HCT116 (cell line): ENCODE measurements around the gene WNT1. TPM values are rescaled to one million over a fixed set of nuclear protein-coding genes. Genes with fewer than 3 reads are reported as not detected.

Experiments used
- ATAC-seq: fragments of 200-7000 bp; cut with Tn5 transposase; 2 replicates; pipeline ENCODE4 v1.9.1; 2020; ENCODE audit warnings: mild to moderate bottlenecking, moderate library complexity
- BruUV-seq: library from RNA; stranded (reverse); fragments of 400-500 nt; replicated peaks from 2 replicates; lab custom pipeline; 2021; lab: Mats Ljungman, UMichigan
- CTCF ChIA-PET: fragments of 300-600 bp; sonication (Branson Sonifier 250); formaldehyde crosslinking; loops from one replicate; lab custom pipeline; 2021; ENCODE audit warnings: antibody characterized with exemption; lab: Charles Lee
- POLR2A ChIA-PET: fragments of 300-600, 350-600 bp; sonication (Branson Sonifier 250); formaldehyde crosslinking; loops from one replicate; lab custom pipeline; 2021; ENCODE audit warnings: antibody characterized with exemption; lab: Charles Lee
- RAD21 ChIA-PET, 2 experiments: fragments of 300-600 bp; sonication (Branson Sonifier 250); formaldehyde crosslinking; loops; one replicate each; lab custom pipeline; 2023; ENCODE audit warnings: low total read pairs in 2 of 2; ENCODE audit not compliant: uncharacterized antibody in 2 of 2, unreplicated experiment in 2 of 2, low non-redundant PET in 1 of 2; lab: Charles Lee
- DNase-seq: peaks from one replicate; pipeline ENCODE4 v3.0.0-alpha.2; 2010; ENCODE audit warnings: low read depth, low spot score
- H2AFZ ChIP-seq: fragments of 200-600 bp; shearing (Covaris generic), sonication (generic); 2 replicates; pipeline ENCODE4 v1.6.1; 2017; ENCODE audit warnings: low read depth, mixed run types, mixed read lengths, antibody characterized with exemption, low read length; ENCODE audit not compliant: poor library complexity, severe bottlenecking
- H3K27ac ChIP-seq: 2 replicates; pipeline ENCODE4 v1.5.1; 2012; ENCODE audit warnings: low read depth, low read length
- H3K27me3 ChIP-seq: fragments of 200-600 bp; sonication (generic); 2 replicates; pipeline ENCODE4 v1.6.1; 2016; ENCODE audit warnings: mixed run types, low read length, mixed read lengths; ENCODE audit not compliant: insufficient read depth
- H3K36me3 ChIP-seq, 2 experiments: fragments of 200-500 bp in 1 of 2; fragments of 200-600 bp in 1 of 2; sonication (Bioruptor generic) in 1 of 2; sonication (generic) in 1 of 2; 2 replicates each; pipeline versions ENCODE4 v1.5.1 to v1.6.1; 2014 to 2016; ENCODE audit warnings: low read length in 2 of 2, inconsistent platforms in 1 of 2, mixed read lengths in 1 of 2, mixed run types in 1 of 2; ENCODE audit not compliant: insufficient read depth in 2 of 2, control insufficient read depth in 1 of 2
- H3K4me1 ChIP-seq, 2 experiments: fragments of 200-600 bp in 1 of 2; sonication (generic) in 1 of 2; 2 replicates each; pipeline versions ENCODE4 v1.5.1 to v1.6.1; 2012 to 2017; ENCODE audit warnings: low read length in 2 of 2, inconsistent platforms in 1 of 2, mild to moderate bottlenecking in 1 of 2, mixed read lengths in 1 of 2, mixed run types in 1 of 2, moderate library complexity in 1 of 2; ENCODE audit not compliant: insufficient read depth in 2 of 2, control insufficient read depth in 1 of 2
- H3K4me2 ChIP-seq: fragments of 200-600 bp; sonication (generic); 2 replicates; pipeline ENCODE4 v1.6.1; 2017; ENCODE audit warnings: mixed run types, low read length, mixed read lengths
- H3K4me3 ChIP-seq, 2 experiments: fragments of 200-600 bp in 1 of 2; sonication (generic) in 1 of 2; replicated peaks in 1 of 2; 2 replicates each; pipeline ENCODE4 v1.5.1; 2011 to 2016; ENCODE audit warnings: low read length in 2 of 2, control low read depth in 1 of 2, low read depth in 1 of 2, mild to moderate bottlenecking in 1 of 2, mixed read lengths in 1 of 2, mixed run types in 1 of 2
- H3K79me2 ChIP-seq: fragments of 200-600 bp; sonication (generic); 2 replicates; pipeline ENCODE4 v1.6.1; 2017; ENCODE audit warnings: mild to moderate bottlenecking, mixed run types, low read length, moderate library complexity, mixed read lengths; ENCODE audit not compliant: insufficient read depth
- H3K9ac ChIP-seq: fragments of 200-600 bp; sonication (generic); 2 replicates; pipeline ENCODE4 v1.6.1; 2016; ENCODE audit warnings: low read length, mixed read lengths
- H3K9me2 ChIP-seq: fragments of 200-600 bp; sonication (generic), shearing (Covaris generic); 2 replicates; pipeline ENCODE4 v1.6.1; 2017; ENCODE audit warnings: mixed run types, mild to moderate bottlenecking, moderate library complexity; ENCODE audit not compliant: insufficient read depth
- H3K9me3 ChIP-seq, 2 experiments: fragments of 200-500 bp in 1 of 2; fragments of 200-600 bp in 1 of 2; sonication (Bioruptor generic) in 1 of 2; sonication (generic) in 1 of 2; 2 replicates each; pipeline ENCODE4 v1.6.1; 2014 to 2017; ENCODE audit warnings: low read length in 2 of 2, mixed read lengths in 2 of 2, inconsistent platforms in 1 of 2, low read depth in 1 of 2, mild to moderate bottlenecking in 1 of 2, mixed run types in 1 of 2, moderate library complexity in 1 of 2; ENCODE audit not compliant: control insufficient read depth in 1 of 2, insufficient read depth in 1 of 2
- H4K20me1 ChIP-seq: fragments of 200-600 bp; sonication (generic), shearing (Covaris generic); 2 replicates; pipeline ENCODE4 v1.6.1; 2017; ENCODE audit warnings: mixed run types, mild to moderate bottlenecking, moderate library complexity; ENCODE audit not compliant: insufficient read depth
- EGR1 ChIP-seq: IDR thresholded peaks from 2 replicates; pipeline ENCODE4 v1.6.1; 2012; ENCODE audit warnings: low read depth
- EZH2 ChIP-seq: fragments of 200-600 bp; sonication (generic); IDR thresholded peaks from 2 replicates; pipeline ENCODE4 v1.6.1; 2017; ENCODE audit warnings: antibody characterized with exemption, mixed run types
- FOSL1 ChIP-seq: IDR thresholded peaks from 2 replicates; pipeline ENCODE4 v1.6.1; 2012; ENCODE audit warnings: low read depth
- POLR2AphosphoS5 ChIP-seq: IDR thresholded peaks from 2 replicates; pipeline ENCODE4 v1.6.1; 2011; ENCODE audit warnings: mild to moderate bottlenecking, low read depth, low read length, moderate library complexity
- RAD21 ChIP-seq: IDR thresholded peaks from 2 replicates; pipeline ENCODE4 v1.6.1; 2012; ENCODE audit warnings: low read depth, mild to moderate bottlenecking
- SP1 ChIP-seq: IDR thresholded peaks from 2 replicates; pipeline ENCODE4 v1.6.1; 2012; ENCODE audit warnings: low read depth
- ZNF274 ChIP-seq: fragments of 200-500 bp; sonication (Bioruptor generic); IDR thresholded peaks from 2 replicates; pipeline ENCODE4 v1.6.1; 2014; ENCODE audit warnings: mild to moderate bottlenecking, low read depth, low read length, inconsistent platforms
- intact Hi-C: fragments of 100-400 bp; cut with micrococcal nuclease; formaldehyde crosslinking; loops from 2 replicates; pipeline ENCODE4 v1.10.0; 2022
- total RNA-seq: library from RNA; stranded (reverse); gene quantifications from one replicate; pipeline ENCODE4 v1.2.1, GENCODE V29; 2021; ENCODE audit not compliant: unreplicated experiment
- TF ChIP-seq, protein P1 (sequence below): IDR thresholded peaks from 2 replicates; pipeline ENCODE4 v1.6.1; 2011; ENCODE audit warnings: mild to moderate bottlenecking, low read length, moderate library complexity; ENCODE audit not compliant: insufficient replicate concordance; ENCODE audit errors: extremely low read depth
- TF ChIP-seq, protein P2 (sequence below): IDR thresholded peaks from 2 replicates; pipeline ENCODE4 v1.6.1; 2012; ENCODE audit warnings: low read depth

The WNT1 gene
- total RNA-seq, 1 experiment from 2014 or later = not detected

DNA sequence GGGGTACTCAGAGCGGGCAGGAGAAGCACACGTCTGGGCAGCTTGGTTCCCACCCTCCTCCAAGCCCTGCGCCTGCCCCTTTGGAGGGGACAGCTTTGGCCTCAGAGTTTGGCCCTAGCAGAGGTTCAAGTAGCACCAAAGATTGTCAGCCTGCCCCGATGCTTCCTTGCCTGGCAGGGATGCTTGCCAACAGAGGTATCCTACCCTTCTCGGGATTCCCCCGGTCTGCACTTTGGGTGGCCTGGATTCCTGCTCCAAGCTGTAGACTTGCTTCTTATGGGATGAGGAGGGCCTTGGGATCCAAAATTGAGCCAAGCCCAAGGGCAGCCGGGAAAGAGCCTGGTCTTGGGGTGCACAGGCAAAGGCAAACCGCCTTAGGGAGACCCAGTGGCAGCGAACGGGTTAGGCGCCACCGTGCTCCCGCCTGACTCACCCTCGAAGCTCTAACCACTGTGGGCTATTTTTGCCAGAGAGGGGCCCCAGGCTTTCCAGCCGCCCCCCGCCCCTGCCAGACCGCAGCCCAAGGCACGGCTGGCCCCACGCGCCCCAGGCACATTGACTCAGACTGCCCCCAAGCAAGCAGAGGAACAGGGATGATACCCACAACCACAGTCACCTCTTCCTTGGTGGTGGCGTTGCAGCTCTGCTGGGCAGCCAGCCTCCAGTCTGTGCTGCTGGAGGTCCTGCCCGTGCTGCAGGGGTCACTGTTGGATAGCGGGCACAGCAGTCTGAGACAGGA lies 5.7 kb upstream of the WNT1 start:
- ChIA-PET POLR2A (no interaction called here), CTCF (interaction anchor here (1.9 to 2.6 kb wide), 2 partner anchors 10 to 16 kb away, joined by 5 to 10 read pairs; no protein-coding TSS in a partner anchor), RAD21 (no interaction called here)
- no TSS peak for BruUV-seq
- peak overlapping the region; percentile 87; the same call in 1 of the 2 replicates for H3K9ac ChIP-seq
- H2AFZ ChIP-seq = peak overlapping the region; percentile 86
- DNase-seq (no peak), ATAC-seq (no peak)
- H3K4me2 ChIP-seq = peak overlapping the region; percentile 99
- H3K9me3 ChIP-seq = no peaks in the 10 kb centered on the region
- H3K27ac ChIP-seq = no peak overlapping the region
- intact Hi-C loops = no loop called here
- H3K9me2 ChIP-seq = no peaks in the 10 kb centered on the region
- TF ChIP-seq, protein P1, sequence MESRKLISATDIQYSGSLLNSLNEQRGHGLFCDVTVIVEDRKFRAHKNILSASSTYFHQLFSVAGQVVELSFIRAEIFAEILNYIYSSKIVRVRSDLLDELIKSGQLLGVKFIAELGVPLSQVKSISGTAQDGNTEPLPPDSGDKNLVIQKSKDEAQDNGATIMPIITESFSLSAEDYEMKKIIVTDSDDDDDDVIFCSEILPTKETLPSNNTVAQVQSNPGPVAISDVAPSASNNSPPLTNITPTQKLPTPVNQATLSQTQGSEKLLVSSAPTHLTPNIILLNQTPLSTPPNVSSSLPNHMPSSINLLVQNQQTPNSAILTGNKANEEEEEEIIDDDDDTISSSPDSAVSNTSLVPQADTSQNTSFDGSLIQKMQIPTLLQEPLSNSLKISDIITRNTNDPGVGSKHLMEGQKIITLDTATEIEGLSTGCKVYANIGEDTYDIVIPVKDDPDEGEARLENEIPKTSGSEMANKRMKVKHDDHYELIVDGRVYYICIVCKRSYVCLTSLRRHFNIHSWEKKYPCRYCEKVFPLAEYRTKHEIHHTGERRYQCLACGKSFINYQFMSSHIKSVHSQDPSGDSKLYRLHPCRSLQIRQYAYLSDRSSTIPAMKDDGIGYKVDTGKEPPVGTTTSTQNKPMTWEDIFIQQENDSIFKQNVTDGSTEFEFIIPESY = no peak
- no peak for TF ChIP-seq EGR1
- no peak for TF ChIP-seq POLR2AphosphoS5
- no peak for TF ChIP-seq RAD21
- H3K4me3 ChIP-seq = peak overlapping the region in 1 of 2 experiments; percentile 82; a peak in 1 of 4 replicates
- no peaks in the 10 kb centered on the region for H3K27me3 ChIP-seq
- peaks cover 6 to 24% of the 10 kb centered on the region in 2 experiments; a peak in 3 of 4 replicates for H3K4me1 ChIP-seq
- no peaks in the 10 kb centered on the region for H3K36me3 ChIP-seq
- H4K20me1 ChIP-seq = no peaks in the 10 kb centered on the region
- peaks cover 9% of the 10 kb centered on the region; the same call in 1 of the 2 replicates for H3K79me2 ChIP-seq

DNA sequence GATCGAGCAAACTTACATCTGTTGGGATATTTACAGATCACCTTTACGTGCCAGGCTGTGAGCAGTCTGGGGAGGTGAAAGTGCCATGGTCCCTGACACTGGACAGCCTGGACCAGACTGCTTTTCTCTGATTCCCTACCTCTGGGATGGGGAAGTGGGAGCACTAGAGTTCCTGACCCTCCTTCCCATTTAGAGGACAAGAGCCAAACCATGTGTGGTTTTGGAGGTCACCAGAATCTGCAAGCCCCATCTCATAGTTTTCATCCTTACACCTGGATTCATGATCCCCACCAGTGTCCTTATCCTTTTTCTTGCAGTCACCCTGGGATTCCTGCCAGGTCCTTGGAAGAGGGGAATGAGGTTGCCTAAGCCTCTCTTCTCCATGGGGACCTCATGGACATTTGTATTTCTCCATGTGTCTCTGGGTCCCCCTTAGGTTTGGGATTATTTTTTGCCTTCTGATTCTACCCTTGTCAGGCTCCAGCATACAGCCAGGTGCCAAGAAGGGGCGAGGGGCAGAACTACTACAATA lies 5.1 kb upstream of the WNT1 start:
- Histone ChIP-seq H3K9me2 (no peaks in the 10 kb centered on the region), H3K27me3 (no peaks in the 10 kb centered on the region), H3K4me3 (no peak overlapping the region), H3K27ac (no peak overlapping the region; the same call in 1 of the 2 replicates), H2AFZ (no peak overlapping the region), H4K20me1 (no peaks in the 10 kb centered on the region), H3K4me1 (peaks cover 9 to 30% of the 10 kb centered on the region in 2 experiments; a peak in 3 of 4 replicates), H3K36me3 (no peaks in the 10 kb centered on the region), H3K79me2 (peaks cover 9% of the 10 kb centered on the region; the same call in 1 of the 2 replicates), H3K4me2 (no peak overlapping the region), H3K9me3 (no peaks in the 10 kb centered on the region), H3K9ac (no peak overlapping the region)
- CTCF ChIA-PET = interaction anchor here (1.2 to 2.6 kb wide), 3 partner anchors 10 to 20 kb away, joined by 4 to 10 read pairs (median 5); no protein-coding TSS in a partner anchor
- POLR2A ChIA-PET = no interaction called here
- ATAC-seq (no peak), DNase-seq (no peak)
- RAD21 ChIA-PET = no interaction called here
- intact Hi-C loops = no loop called here
- BruUV-seq = no TSS peak
- TF ChIP-seq SP1 (no peak), EZH2 (no peak), ZNF274 (no peak), RAD21 (no peak), FOSL1 (no peak)
- TF ChIP-seq, protein P2, sequence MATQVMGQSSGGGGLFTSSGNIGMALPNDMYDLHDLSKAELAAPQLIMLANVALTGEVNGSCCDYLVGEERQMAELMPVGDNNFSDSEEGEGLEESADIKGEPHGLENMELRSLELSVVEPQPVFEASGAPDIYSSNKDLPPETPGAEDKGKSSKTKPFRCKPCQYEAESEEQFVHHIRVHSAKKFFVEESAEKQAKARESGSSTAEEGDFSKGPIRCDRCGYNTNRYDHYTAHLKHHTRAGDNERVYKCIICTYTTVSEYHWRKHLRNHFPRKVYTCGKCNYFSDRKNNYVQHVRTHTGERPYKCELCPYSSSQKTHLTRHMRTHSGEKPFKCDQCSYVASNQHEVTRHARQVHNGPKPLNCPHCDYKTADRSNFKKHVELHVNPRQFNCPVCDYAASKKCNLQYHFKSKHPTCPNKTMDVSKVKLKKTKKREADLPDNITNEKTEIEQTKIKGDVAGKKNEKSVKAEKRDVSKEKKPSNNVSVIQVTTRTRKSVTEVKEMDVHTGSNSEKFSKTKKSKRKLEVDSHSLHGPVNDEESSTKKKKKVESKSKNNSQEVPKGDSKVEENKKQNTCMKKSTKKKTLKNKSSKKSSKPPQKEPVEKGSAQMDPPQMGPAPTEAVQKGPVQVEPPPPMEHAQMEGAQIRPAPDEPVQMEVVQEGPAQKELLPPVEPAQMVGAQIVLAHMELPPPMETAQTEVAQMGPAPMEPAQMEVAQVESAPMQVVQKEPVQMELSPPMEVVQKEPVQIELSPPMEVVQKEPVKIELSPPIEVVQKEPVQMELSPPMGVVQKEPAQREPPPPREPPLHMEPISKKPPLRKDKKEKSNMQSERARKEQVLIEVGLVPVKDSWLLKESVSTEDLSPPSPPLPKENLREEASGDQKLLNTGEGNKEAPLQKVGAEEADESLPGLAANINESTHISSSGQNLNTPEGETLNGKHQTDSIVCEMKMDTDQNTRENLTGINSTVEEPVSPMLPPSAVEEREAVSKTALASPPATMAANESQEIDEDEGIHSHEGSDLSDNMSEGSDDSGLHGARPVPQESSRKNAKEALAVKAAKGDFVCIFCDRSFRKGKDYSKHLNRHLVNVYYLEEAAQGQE = no peak
- TF ChIP-seq, protein P1 = no peak
